Measurements from ENCODE around the gene LDLRAD3. TPM values are rescaled to one million over a fixed set of nuclear protein-coding genes. Genes with fewer than 3 reads are reported as not detected.

LDLRAD3 gene
- total RNA-seq, 1 donor from 2014 or later, result 14.9 TPM

DNA sequence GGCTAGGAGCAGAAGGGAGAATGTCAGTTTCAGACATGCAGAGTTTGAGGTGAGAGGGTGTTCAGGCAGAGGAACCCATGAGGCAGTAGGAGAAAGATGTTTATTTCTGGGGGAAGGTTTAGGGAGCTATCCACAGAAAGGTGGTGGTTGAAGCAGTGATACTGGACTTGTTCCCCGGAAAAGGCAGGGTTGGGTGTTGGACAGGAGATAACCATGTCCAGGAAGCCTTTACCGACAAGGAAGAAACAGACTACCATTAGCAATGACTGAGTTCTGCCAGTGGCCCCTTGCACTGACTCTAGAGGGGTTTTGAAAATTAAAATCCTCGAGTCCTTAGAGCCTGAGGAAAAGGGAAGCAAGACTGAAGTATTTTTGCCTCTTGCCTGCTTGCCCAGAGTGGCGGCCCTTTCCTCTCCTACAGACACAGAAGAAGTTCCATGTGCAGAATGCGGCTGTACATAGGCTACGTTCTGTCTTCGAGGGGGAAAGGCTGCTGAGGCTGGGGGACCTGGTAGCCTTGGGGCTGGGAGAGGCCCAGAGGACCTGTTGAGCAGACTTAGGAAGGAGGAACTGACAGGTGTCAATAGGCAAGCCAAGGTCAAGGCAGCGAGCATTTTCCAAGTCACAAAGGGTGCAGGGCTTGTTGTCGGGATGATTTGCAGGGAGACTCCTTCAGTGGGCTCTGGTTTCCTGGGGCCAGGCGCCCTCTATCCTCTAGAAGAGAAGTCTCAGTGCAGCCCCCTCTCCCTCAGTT is 146.7 kb downstream of the LDLRAD3 start:
- no peaks in the 10 kb centered on the region for H3K36me3 ChIP-seq (ENCODE audit: insufficient read depth, low read length)
- no peak overlapping the region for H3K27ac ChIP-seq (ENCODE audit: low read depth, low read length)
- H2AFZ ChIP-seq (ENCODE audit: low read depth, low read length), result no peak overlapping the region
- no peak overlapping the region for H3K9ac ChIP-seq (ENCODE audit: low read length)
- peak overlapping the region; percentile 66 for H3K4me2 ChIP-seq (ENCODE audit: low read length)
- DNase-seq (ENCODE audit: low read depth) (no peak), FAIRE-seq (no peak)
- peaks cover 26% of the 10 kb centered on the region for H3K4me1 ChIP-seq (ENCODE audit: insufficient read depth, low read length)
- peaks cover 47% of the 10 kb centered on the region for H3K4me1 Mint-ChIP-seq (ENCODE audit: low read depth, unreplicated experiment)
- no peak overlapping the region for H3K4me3 Mint-ChIP-seq (ENCODE audit: unreplicated experiment)
- H3K9me3 Mint-ChIP-seq (ENCODE audit: unreplicated experiment), result peaks cover 4% of the 10 kb centered on the region
- H4K20me1 ChIP-seq (ENCODE audit: insufficient read depth, low read length), result peaks cover 21% of the 10 kb centered on the region
- no peaks in the 10 kb centered on the region for H3K27me3 Mint-ChIP-seq (ENCODE audit: low read depth, unreplicated experiment)
- TF ChIP-seq, protein P1, sequence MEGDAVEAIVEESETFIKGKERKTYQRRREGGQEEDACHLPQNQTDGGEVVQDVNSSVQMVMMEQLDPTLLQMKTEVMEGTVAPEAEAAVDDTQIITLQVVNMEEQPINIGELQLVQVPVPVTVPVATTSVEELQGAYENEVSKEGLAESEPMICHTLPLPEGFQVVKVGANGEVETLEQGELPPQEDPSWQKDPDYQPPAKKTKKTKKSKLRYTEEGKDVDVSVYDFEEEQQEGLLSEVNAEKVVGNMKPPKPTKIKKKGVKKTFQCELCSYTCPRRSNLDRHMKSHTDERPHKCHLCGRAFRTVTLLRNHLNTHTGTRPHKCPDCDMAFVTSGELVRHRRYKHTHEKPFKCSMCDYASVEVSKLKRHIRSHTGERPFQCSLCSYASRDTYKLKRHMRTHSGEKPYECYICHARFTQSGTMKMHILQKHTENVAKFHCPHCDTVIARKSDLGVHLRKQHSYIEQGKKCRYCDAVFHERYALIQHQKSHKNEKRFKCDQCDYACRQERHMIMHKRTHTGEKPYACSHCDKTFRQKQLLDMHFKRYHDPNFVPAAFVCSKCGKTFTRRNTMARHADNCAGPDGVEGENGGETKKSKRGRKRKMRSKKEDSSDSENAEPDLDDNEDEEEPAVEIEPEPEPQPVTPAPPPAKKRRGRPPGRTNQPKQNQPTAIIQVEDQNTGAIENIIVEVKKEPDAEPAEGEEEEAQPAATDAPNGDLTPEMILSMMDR (IDR thresholded peaks at IDR 0.05; ENCODE audit: insufficient read depth, low read depth, low read length), result no peak
- TF ChIP-seq EZH2 (IDR thresholded peaks at IDR 0.05; ENCODE audit: insufficient read depth, low read length), result no peak
- H3K27ac Mint-ChIP-seq (ENCODE audit: unreplicated experiment), result peak overlapping the region; percentile 8
- H3K36me3 Mint-ChIP-seq (ENCODE audit: low read depth, unreplicated experiment), result peaks cover 12% of the 10 kb centered on the region
- no peaks in the 10 kb centered on the region for H3K79me2 ChIP-seq (ENCODE audit: insufficient read depth, low read length)
- no peaks in the 10 kb centered on the region for H3K27me3 ChIP-seq (ENCODE audit: insufficient read depth, low read length)
- H3K4me3 ChIP-seq (ENCODE audit: insufficient read depth, low read depth, low read length), result no peak overlapping the region
- peaks cover 5% of the 10 kb centered on the region for H3K9me3 ChIP-seq (ENCODE audit: insufficient read depth, low read depth, low read length)

DNA sequence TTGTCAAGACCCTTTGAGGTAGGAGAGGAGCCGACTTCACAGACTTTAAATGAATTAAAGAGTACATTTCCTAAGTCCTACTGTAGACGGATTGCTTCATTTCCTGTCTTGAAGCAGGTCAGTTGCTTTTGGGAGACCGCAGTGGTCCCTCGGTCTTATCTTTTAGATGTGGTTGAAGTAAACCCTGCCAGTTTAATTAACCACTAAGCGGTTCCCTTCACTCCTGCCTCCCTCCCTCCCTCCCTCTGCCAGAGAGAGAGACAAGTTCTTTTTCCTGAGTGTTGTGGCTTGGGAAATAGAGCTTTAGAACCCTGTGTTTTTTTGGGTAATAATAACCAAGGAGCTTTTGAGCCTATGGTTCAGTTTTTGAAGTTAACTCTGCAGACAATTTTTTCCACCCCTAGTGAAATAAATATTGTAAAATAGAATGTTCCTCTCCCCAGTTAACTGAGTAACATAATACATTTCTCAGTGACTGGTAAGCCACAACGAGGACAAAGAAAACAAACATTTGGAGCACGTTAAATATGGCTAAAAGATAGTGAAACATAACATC is 147.5 kb downstream of the LDLRAD3 start:
- Mint-ChIP-seq H3K4me3 (ENCODE audit: unreplicated experiment) (no peak overlapping the region), H3K27ac (ENCODE audit: unreplicated experiment) (peak overlapping the region; percentile 36), H3K36me3 (ENCODE audit: low read depth, unreplicated experiment) (peaks cover 12% of the 10 kb centered on the region), H3K27me3 (ENCODE audit: low read depth, unreplicated experiment) (no peaks in the 10 kb centered on the region), H3K4me1 (ENCODE audit: low read depth, unreplicated experiment) (peaks cover 47% of the 10 kb centered on the region), H3K9me3 (ENCODE audit: unreplicated experiment) (peaks cover 6% of the 10 kb centered on the region)
- Histone ChIP-seq H3K4me2 (ENCODE audit: low read length) (peak overlapping the region; percentile 66), H3K27me3 (ENCODE audit: insufficient read depth, low read length) (no peaks in the 10 kb centered on the region), H3K4me3 (ENCODE audit: insufficient read depth, low read depth, low read length) (no peak overlapping the region), H3K9me3 (ENCODE audit: insufficient read depth, low read depth, low read length) (peaks cover 5% of the 10 kb centered on the region), H3K4me1 (ENCODE audit: insufficient read depth, low read length) (peaks cover 26% of the 10 kb centered on the region), H3K9ac (ENCODE audit: low read length) (no peak overlapping the region), H4K20me1 (ENCODE audit: insufficient read depth, low read length) (peaks cover 24% of the 10 kb centered on the region), H3K27ac (ENCODE audit: low read depth, low read length) (no peak overlapping the region), H3K36me3 (ENCODE audit: insufficient read depth, low read length) (no peaks in the 10 kb centered on the region), H3K79me2 (ENCODE audit: insufficient read depth, low read length) (no peaks in the 10 kb centered on the region), H2AFZ (ENCODE audit: low read depth, low read length) (no peak overlapping the region)
- no peak for TF ChIP-seq EZH2 (IDR thresholded peaks at IDR 0.05; ENCODE audit: insufficient read depth, low read length)
- TF ChIP-seq, protein P1 (IDR thresholded peaks at IDR 0.05; ENCODE audit: insufficient read depth, low read depth, low read length), result no peak
- no peak for FAIRE-seq
- peak; percentile 94 for DNase-seq (ENCODE audit: low read depth)
